HuH-7 (cell line): ENCODE data around the gene UBE2G2.

Experiments used
- DNase-seq: peaks from one replicate; pipeline ENCODE4 v3.0.0; 2011; ENCODE audit warnings: low spot score

Gene UBE2G2, protein sequence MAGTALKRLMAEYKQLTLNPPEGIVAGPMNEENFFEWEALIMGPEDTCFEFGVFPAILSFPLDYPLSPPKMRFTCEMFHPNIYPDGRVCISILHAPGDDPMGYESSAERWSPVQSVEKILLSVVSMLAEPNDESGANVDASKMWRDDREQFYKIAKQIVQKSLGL

DNA sequence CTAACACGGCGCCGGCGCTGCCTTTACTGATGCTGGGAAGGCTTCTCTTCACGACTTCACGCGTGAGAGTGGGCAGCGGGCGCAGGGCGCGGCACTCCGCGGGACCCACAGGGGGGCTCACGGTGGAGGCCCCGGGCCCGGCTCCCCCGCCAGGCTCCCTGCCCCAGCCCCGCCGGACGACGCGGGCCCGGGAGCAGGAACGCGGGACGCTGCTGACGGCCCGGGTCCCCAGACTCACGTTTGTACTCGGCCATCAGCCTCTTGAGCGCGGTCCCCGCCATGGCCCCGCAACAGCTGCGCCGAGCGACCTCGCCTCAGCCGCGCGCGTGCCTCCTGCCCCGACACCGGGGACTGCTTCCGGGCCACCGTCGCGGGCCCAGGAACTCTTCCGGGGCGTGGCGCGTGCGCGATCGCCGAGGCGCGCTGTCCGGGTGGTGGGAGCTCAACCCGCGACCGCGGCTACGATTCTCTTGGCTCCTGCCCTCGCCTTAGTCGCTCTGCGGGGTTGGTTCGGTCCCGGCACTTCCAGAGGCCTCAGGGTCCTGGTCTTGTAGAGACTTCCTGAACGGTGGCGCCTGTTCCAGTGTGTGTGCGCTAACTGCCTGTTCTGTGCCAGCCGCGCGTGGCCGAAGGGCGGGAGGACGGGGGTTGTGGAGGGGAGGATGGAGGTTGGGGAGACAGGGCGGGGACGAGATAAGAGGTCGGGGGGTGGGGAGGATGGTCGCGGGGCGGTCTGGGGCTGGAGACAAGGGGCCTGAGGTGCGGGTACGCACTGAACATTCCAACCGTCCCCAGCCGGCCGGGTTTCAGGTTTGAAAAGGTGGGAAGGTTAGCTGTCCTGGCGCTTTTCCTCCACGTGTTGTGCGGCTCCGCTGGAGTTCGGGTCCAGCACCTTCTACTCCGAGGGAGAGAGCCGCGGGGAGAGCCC, at the start of gene UBE2G2:
TSS of gene UBE2G2 (minus strand) at position 353 of the 928 bp plus-strand sequence. CDS start at position 281, 72 bp downstream.
- DNase-seq = peak; percentile 88

DNA sequence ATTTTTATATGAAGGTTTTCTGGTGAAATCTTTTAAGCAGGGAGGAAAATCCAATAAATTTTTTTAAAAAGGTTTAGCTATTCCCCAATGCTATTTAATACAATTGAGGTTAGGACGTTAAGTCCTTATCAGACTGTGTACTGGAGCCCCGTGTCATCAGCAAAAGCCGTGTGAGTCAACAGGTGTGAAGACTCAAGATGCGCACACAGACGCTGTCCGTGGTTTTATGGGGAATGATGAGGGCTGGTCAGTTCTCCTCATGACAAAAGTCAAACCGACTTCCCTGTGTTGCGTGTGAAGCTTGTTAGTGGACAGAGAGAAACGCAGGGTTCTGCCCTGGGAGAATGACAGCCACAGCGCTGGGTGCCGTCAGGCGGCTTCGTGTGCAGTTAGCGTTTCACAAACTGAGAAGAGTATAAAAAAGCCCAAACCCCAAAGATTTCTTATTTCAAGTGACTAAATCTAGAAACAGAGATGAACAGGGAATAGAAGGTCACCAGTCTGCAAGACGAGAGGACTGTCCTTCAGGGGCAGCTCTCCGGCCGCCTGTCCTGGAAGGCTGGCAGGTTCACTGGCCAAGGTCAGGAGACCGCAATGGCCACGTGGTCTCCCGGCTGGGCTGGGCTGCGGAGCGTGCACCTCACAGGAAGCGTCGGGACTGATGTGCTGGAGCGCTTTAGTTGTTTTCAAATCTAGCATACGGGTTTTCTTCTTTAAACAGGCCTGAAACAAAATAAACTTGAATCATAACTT, 49.5 kb upstream of the UBE2G2 start:
- DNase-seq = no peak

DNA sequence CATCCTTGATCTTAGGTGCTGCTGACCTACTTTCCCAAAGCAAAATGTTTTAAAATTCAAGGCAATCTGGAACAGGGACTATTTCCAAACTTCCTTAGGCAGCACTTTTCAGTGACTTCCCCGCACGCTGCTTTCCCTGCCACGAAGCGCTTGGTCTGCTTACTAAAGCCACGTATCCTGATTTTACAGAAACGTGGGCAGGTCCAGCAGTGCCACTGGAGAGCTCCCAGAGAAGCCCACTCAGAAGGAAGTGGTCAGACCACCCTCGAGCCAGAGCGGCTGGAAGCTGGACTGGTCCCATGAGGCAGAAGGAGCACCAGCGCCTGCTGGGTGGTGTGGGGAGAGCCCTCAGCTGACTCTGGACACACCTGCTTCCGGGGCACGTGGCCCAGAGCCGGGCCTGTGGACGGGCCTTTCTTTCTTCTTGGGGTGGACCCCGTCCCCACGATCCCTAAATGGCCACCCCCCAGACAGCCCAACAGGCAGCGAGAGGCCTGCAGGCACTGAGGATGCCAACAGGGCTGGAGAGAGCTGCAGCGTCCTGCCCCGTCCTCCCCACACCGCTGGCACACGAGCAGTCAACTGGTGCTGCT, 48.7 kb upstream of the UBE2G2 start:
- no peak for DNase-seq

DNA sequence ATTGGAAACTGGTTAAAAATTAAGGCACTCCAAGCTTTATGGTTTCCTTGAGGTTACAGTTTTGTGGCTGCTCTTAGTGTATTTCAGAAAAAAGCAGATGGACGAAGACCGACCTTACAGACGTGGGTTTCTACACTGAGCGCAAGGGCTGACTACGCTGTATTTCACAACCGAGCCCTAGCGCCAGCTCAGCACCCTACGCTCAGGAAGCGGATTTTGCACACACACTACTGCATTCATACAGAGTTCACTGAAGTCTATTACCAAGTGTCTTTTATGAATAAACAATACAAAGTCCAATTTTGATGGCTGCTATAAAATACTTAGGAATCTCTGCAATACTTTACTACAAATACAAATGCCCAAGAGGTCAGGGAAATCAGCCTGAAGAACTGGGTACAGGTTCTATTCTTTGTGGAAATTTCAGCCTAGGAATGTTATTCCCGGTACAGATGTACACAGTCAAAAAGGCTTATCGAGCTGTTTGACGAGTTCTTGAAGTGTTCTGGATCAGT, 48.1 kb upstream of the UBE2G2 start:
- DNase-seq = peak; percentile 74

DNA sequence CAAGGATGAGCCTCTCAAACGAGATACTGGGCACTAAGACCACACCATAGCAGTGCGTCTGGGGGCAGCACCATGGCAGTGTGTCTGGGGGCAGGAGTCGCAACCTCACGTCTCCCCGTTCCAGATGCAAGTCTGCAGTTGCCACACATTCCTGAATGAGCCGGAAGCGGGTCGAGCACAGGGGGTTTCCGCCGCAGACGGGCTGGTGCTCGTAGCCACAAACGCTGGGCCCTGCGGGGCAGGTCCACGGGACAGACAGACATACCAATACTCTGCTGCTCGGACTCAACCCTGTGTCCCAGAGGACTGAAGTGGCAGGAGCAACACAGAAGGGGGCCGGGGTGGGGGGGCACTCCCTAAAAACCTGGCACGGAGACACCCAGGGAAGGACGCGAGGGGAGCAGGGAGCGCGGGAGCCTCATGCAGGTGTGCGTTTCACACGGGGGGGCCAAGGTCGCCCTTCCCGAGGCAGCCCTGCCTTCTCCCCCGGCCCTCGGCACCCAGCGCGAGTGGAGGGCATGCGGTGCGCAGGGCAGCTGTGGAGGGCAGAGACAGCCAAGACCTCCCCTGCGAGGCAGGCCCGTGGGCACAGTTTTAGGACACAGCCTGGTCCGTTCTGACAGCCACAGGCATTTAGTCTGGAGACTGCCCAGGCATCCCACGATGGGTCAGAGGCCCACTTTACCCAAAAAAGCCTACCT, 47.4 kb upstream of the UBE2G2 start:
- no peak for DNase-seq

DNA sequence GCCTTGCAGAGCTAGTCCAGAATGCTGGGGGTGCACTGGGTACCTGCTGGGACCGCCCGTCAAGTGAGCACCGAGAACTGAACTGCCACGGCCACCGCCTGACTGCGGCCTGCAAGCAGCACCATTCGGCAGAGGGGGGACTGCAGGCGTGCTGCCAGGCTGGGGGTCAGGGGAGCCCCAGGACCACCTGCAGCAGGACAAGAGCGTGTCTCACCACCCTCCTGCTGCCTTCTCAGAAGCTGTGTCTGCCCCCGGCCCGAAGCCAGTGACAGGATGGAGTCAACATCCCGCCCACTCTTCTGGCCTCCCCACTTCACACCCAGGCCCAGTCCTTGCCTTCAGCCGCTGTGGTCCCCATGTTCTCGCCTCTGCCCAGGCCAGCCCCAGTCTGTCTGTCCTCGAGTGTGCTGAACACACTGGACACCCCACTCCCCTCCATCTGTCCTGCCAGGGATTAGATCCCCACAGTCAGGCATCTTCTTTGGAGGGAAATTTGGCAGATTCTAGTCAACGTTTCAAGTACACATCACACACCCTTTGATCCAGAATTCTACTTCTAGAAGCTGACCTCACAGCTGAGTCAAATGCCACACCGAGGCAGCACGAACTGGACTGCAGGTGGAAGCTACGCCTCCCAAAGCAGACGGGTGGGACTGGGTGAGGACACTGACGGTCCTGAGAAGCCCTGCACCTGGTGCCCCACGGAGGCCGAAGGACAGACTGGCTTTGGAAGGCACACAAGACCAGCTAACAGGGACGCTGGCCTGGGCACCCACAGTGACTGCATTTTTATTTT, 45.8 kb upstream of the UBE2G2 start:
- DNase-seq = no peak

DNA sequence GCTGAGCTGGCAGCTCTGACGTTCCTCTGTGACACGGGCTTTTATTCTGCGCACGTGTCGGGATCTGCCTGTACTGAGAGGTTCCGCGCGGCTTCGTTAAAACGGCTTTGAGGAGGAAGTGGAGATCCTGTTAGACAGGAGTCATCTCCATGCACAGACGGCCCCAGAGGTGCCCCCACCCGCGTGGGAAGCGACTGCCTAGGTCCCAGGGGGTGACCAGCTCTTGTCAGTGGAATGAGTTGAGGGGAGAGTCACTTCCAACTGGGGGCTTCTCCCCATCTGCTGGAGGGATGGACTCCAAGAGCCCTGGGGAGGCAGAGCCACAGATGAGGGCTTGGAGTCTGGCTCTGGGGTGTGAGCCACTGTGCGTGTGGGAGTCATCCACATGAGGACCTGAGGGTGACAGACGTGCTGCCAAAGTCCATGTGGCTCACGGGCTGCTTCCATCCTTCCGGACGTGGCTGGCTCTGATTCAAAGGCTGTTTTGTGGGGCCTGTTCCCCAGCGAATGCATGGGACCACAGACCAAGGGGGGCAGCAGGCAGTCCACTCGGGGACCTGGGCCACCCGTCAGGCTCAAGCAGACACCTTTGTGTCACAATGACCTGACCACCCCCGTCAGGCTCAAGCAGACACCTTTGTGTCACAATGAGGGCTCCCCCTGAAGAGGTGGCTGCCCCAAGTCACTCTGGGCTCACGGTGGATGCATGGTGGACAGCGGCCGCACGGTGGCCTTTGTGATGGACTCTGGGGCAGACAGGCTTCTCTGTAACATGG, 45.1 kb upstream of the UBE2G2 start:
- DNase-seq = no peak

DNA sequence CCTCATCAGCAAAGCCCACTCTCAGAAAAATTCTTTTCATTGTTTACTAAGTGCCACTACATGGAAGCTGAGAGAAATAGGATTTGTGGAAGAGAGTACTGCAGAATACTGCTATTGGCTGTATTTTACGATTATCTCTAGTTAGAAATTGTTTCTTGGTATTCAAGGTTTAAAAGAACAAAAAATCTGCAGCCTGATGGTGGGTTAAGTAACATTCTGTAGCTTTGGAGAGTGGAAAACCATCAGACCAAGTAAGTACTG, 44.5 kb upstream of the UBE2G2 start:
- no peak for DNase-seq

DNA sequence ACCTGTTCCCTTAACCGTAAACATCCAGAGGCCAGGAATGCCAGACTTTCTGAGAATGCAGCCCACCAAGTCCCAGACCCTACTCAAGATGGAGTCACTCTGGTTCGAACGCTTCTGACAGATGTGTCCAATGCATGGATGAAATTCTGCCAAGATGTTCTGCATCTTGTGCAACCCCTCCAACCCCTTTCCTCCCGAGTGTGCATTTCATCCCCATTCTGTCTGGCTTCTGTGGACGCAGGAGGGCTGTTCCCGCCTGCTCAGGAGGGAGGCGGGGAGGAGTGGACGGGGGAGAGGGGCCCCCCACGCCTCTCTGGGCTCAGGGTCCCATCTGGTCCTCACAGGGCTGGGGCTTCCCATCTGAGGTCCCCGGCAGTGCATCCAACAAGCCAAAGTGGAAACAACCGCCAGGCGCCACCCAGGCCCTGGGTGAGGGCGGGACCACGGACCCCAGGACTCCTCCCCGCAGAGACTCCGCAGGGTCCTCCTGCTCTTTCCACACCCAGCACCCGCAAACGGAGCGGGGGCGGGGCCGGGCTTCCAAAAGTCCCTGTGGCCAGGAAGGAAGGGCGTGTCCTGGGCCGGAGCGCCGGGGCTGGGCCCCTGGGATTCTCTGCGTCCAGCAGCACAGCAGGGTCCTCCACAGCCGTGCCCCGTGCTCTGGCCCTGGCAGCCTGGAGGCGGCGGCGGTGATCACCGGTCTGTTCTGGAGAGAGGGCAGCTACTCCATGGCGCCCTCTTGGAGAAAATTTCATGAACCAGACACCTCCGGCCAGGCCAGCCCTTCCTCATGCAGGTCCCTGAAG, 44.0 kb upstream of the UBE2G2 start:
- peak; percentile 77 for DNase-seq

DNA sequence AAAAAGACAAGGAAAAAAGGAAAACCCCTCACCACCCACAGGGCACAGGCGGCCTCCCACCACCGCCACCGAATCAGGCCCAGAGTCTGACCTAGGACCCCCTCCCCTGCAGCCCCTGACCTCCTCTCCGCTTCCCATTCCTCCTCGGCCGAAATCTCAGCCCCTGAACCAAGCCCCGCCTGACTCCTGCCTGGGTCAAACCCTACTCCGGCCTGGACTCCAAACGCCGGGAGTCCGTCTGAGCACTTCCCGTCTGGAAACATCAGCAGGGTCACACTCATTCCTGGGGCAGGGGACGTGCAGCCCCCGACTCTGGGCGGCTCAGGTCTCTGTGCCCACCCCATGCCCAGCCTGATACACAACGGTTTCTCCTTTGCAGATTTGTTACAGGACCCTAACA, 42.6 kb upstream of the UBE2G2 start:
- no peak for DNase-seq

DNA sequence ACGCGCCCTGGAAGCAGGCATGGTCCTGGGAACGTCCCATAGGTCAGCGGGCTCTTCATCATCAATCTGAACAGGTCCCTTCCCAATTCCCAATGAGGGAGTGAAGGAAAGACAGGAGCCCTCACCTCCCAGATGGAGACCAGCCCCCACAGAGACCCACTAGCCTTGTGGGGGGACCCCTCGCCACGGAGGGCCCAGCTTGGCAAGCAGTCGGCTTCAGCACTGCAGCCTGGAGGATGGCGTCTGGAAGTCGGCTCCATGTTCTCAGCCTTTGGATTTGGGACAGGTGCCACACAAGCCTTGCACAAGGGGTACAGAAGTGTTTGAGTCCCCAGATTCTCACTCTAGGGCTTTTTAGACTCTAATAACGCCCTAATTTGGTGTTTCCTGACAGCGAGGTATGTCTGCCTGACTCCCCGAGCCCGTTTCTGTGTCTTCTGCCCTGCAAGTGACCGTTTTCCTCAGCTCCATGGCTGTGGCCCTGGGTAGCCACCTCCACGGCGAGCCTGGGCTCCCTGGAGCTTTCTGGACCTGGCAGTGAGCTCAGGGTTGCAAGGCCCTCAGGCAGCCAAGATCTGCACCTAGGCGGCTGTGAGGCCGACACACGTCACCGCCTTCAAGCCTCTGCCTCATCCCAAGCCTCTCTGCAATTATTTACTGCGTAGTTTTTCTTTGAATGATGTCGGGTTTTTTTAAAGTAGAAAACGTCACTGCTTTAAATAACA, 41.3 kb upstream of the UBE2G2 start:
- no peak for DNase-seq

DNA sequence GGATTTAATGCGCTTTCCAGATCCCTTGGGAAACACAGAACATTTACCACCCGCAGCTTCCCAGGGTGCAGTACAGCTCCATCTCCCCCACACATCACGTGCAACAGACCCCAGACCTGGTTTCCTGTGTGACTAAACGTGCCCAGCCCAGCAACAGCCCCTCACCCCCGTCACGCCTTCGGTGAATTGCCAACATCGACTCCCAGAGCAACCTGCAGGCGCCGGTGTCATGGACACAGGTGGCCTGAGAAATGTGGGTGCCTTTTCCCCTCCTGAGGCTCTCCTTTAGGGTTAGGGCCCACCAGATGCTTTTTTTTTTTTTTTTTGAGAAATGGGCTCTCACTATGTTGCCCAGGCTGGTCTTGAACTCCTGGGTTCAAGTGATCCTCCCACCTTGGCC, 40.5 kb upstream of the UBE2G2 start:
- DNase-seq = no peak

DNA sequence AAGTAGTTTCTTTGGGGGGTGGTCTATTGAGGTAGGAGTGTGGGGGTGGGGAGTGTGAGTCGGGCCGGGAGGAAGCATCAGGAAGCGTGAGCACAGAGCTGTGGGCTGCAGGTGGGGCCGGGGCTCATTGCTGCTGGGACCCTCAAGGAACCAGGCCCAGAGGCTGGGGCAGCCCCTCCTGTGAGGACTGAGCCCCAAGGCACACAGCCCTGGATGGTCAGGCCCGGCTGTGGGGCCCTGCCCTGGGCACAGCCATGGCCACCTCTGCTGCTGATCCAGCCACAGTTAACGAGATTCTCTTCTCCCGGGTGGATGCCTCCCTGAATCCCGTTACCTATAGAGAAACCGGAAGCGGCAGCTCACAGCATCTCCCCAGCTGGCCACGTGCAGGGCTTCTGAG, 39.2 kb upstream of the UBE2G2 start:
- DNase-seq = no peak

DNA sequence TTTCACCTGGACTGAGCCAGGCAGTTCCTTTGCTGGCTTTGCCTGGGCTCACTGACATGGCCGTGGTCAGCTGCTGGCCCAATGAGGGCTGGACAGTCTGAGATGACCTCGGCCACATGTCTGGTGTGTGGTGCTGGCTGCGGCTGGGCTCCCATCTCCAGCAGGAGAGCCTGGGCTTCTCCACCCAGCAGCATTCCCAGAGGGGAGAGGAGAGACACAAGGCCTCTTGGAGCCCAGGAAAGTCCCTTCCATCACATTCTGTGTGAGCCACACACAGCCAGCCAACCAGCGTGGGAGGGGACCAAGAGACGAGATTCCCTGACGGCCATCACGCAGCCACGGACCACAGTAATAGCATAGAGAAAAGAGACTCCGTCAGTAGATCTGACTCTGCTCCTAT, 37.3 kb upstream of the UBE2G2 start:
- no peak for DNase-seq

DNA sequence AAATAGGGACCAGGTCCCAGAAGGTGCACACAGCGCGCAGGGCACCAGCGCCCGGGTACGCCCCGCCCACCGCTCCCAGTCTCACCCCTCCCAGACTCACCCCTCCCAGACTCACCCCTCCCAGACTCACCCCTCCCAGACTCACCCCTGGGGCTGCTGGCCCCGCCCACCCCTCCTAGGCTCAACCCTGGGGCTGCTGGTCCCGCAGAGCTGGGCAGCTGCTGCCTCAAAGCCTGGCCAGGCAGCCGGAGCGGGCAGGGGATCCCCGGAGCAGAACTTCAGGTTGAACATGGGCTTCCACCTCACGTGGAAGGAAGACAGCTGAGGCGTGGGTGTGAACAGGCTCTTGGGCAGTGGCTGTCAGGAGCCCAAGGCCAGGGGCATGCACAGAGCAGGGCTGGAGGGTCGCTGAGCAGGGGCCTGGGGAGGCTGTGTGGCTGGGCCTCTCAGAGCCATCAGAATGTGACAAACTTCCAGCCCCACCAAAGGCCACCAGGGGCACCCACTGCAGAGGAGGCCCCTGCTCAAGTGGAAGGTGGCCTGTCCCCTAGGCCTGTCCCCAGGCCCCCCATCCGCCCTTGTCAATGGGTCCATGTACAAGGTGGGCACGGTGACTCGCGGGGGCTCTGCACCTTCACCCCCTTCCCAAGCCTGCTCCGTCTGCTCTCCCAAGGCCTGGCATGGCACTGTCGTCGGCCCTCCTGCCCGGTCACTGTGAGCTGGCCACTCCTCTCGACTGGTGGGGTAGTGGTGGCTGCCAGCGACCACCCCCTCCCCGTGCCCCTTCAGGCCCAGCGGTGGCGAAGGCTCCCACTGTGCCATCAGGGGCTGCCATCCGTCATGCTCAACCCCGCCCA, 36.6 kb upstream of the UBE2G2 start:
- DNase-seq = no peak

DNA sequence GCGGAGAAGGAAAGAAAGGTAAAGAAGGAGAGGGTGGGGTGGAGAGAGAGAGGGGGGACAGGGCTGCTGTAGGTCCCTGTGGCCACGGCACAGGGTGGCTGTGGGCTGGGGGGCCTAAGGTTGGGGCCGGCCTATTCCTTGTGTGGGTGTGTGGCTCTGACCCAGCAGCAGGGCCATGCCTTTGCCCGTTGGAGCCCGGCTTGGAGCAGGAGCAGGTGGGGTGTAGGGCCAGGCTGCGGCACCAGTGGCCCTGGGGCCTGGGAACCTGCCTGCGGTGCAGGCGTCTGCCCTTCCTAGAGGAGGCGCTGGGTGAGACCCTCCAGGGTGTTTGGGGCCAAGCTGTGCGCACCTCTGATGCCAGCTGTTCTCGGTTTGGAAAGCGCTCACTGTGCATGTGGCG, 35.9 kb upstream of the UBE2G2 start:
- DNase-seq = no peak

DNA sequence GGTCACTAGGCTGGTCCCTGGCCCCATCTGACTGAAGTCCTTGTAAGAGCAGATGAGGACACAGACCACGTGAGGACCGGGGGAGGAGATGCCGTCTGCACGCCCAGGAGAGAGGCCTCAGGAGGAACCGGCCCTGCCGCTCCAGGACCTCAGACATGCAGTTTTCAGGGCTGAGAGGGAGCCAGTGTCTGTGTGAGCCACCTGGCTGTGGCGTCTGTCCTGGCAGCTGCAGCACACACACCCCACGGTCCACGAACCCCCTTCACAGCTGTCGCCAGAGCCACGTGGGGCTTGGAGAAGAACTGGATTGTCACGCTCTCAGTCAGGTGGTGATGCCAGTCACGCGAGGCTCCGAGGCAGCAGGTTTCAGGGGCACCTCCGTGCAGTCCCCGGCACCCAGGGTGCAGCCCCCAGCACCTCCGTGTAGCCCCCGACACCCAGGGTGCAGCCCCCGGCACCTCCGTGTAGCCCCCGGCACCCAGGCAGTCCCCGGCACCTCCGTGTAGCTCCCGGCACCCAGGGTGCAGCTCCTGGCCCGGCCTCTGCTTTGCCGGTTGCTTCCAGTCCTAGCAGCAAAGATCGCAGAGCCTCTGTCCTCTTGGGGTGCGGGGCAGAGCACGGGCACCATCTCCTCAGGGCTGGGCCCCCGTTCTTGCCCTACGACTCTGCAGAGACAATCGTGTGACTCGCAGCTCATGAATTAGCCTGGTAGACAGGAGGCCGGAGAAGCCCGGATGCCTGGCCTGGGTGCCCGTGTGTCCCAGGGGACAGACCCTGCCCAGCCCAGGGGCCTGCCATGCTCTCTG, 35.2 kb upstream of the UBE2G2 start:
- peak; percentile 65 for DNase-seq
